ENCODE data around the gene PLXNB2. TPM values are rescaled to one million over a fixed set of nuclear protein-coding genes. Genes with fewer than 3 reads are reported as not detected.
"Not testable (repeated sequence)": the region's sequence is repeated elsewhere in the genome, so short reads cannot be mapped to it uniquely, and the experiment has no call there.

Gene PLXNB2, protein sequence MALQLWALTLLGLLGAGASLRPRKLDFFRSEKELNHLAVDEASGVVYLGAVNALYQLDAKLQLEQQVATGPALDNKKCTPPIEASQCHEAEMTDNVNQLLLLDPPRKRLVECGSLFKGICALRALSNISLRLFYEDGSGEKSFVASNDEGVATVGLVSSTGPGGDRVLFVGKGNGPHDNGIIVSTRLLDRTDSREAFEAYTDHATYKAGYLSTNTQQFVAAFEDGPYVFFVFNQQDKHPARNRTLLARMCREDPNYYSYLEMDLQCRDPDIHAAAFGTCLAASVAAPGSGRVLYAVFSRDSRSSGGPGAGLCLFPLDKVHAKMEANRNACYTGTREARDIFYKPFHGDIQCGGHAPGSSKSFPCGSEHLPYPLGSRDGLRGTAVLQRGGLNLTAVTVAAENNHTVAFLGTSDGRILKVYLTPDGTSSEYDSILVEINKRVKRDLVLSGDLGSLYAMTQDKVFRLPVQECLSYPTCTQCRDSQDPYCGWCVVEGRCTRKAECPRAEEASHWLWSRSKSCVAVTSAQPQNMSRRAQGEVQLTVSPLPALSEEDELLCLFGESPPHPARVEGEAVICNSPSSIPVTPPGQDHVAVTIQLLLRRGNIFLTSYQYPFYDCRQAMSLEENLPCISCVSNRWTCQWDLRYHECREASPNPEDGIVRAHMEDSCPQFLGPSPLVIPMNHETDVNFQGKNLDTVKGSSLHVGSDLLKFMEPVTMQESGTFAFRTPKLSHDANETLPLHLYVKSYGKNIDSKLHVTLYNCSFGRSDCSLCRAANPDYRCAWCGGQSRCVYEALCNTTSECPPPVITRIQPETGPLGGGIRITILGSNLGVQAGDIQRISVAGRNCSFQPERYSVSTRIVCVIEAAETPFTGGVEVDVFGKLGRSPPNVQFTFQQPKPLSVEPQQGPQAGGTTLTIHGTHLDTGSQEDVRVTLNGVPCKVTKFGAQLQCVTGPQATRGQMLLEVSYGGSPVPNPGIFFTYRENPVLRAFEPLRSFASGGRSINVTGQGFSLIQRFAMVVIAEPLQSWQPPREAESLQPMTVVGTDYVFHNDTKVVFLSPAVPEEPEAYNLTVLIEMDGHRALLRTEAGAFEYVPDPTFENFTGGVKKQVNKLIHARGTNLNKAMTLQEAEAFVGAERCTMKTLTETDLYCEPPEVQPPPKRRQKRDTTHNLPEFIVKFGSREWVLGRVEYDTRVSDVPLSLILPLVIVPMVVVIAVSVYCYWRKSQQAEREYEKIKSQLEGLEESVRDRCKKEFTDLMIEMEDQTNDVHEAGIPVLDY (N-terminal part only)
- total RNA-seq, result 108 TPM
- long read RNA-seq, partial matches to known transcripts, result 104 of 115 reads
- long read RNA-seq, other reads (novel, unspliced or antisense), result 11 of 115 reads

DNA sequence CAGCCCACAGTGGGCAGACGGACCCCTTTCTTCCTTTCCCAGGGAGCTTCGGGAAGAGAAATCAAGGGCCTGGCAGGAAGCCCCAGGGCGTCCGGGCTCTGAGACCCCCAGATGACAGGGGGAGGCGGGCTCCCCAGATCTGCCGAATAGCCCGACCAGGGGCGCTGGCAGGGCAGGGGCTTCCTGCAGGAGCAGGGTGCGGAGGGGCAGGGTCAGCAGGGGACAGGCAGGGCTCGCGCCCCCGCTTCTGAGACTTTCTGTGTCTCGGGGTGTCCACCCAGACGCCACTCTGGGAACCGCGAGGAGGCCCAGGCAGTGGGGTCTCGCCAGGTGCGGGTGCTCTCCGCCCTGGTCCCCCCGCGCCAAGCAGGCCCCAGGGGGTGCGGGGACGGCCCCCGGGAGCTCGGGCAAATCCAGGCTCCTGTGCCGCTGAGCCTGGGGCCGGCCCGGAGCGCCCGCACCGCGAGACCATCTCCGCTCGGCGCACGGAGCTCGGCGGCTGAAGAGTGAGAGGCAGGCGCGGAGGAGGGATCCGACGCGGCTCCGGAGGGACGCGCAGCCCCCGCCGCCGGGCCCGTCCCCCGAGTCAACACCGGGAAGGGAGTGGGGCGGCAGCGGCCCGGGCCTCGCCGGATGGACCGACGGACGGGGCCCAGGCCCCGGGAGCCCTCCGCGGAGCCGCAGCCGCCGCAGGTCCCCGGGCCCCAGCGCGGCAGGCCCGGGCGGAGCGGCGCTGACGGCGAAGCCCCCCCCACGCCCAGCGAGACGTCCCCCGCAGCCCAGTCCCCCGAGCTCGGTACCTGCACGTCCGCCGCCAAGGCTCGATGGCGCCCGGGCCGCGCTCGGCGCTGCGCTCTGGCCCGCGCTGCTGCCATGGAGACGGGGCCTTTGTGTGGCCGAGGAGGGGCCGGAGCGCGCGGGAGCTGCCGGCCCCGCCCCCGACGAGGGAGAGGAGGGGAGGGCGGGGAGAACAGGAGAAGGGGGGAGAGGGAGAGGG, at the start of gene PLXNB2:
TSS of gene PLXNB2 (minus strand) at position 894 of the 997 bp plus-strand sequence. CDS start 17,062 bp downstream, outside the sequence.
- no peak for DNase-seq (ENCODE audit: low spot score)

DNA sequence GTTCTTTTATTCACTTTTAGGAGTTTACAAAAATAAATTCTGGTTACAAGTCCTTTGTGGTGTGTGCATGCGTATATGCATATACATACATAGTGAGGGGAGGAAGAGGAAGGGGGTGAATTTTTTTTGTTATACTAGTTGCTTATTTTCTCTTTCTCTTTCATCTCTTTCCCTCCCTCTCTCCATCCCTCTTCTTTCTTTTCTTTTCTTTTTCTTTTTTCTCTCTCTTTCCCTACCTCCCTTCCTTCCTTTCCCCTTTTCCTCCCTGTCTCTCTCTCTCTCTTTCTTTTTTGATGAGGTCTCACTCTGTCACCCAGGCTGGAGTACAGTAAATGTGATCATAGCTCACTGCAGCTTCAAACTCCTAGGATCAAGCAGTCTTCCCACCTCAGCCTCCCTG, 49.8 kb upstream of the PLXNB2 start:
- DNase-seq (ENCODE audit: low spot score), result no peak

DNA sequence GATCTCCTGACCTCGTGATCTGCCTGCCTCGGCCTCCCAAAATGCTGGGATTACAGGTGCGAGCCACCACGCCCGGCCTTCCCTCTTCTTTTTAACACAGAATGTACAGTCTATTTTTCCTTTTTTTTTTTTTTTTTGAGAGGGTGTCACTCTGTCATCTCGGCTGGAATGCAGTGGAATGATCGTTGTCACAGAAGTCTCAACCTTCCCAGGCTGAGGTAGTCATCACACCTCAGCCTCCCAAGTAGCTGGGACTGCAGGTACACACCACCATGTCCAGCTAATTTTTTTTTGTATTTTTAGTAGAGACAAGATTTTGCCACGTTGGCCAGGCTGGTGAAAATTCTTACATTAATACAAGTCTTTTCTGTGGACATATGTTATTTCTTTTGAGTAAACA, 48.7 kb upstream of the PLXNB2 start:
- no peak for DNase-seq (ENCODE audit: low spot score)

DNA sequence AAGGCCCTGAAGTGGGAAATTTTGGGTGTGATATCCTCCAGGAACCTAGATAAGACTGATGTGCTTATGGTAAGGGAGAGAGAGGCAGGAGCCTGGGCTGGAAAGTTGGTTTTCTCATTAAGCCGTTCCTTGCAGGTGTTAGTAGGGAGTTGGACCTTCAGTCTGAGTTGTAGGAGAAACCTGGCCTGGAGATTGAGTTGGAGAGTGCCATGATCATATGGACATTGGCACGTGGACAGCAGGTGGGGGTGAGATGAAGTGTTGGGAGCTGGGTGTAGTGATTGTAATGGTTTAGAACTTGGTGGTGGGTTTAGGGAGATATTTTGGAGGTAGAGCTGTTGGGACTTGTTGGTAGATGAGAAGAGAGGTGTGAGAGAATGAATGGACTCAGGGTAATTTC, 40.6 kb upstream of the PLXNB2 start:
- DNase-seq (ENCODE audit: low spot score), result no peak

DNA sequence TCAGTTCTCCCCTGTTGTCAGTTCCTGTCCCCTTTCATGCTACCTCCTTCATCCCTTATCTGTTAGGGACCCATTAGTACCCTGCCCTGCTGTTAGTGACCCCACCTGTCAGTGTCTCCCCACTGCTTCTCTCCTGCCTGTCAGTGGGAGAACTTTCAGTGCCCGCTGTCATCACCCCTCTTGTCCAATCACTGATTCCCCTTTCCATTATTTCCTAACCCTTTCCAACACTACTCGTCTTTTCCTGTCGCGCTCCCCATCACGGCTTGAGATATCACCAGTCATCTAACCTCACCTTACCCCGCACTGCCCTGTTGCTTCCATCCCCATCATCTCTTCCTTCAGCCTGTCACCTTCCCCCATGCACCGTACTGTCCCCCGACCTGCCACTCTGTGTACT, 39.7 kb upstream of the PLXNB2 start:
- no peak for DNase-seq (ENCODE audit: low spot score)

DNA sequence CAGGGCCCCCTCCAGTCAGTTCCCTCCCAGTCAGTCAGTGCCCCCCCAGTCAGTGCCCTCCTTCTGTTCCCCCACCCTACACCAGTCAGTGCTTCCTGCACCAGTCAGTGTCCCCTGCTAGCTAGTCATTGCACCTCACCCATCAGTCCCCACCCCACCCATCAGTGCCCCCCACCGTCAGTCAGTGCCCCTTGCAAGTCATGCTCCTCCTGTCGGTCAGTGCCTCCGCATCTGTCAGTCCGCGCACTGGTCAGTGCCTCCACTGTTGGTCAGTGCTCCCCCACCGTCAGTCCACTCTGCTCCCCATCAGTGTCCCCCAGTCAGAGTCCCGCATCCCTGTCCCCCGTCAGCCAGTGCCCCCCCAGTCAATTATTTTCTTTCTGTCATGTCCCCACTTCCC, 39.0 kb upstream of the PLXNB2 start:
- no peak for DNase-seq (ENCODE audit: low spot score)

DNA sequence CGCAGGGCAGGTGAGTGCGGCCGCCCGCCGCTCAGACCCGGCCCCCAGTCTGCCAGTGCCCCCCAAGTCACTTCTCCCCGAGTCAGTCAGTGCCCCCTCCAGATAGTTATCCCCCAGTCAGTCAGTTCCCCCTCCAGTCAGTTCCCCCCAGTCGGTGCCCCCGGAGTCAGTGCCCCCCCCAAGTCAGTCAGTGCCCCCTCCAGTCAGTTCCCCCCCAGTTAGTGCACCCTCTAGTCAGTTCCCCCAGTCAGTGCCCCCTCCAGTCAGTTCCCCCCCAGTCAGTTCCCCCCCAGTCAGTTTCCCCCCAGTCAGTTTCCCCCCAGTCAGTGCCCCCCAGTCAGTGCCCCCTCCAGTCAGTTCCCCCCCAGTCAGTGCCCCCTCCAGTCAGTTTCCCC, 36.1 kb upstream of the PLXNB2 start:
- DNase-seq (ENCODE audit: low spot score), result no peak

DNA sequence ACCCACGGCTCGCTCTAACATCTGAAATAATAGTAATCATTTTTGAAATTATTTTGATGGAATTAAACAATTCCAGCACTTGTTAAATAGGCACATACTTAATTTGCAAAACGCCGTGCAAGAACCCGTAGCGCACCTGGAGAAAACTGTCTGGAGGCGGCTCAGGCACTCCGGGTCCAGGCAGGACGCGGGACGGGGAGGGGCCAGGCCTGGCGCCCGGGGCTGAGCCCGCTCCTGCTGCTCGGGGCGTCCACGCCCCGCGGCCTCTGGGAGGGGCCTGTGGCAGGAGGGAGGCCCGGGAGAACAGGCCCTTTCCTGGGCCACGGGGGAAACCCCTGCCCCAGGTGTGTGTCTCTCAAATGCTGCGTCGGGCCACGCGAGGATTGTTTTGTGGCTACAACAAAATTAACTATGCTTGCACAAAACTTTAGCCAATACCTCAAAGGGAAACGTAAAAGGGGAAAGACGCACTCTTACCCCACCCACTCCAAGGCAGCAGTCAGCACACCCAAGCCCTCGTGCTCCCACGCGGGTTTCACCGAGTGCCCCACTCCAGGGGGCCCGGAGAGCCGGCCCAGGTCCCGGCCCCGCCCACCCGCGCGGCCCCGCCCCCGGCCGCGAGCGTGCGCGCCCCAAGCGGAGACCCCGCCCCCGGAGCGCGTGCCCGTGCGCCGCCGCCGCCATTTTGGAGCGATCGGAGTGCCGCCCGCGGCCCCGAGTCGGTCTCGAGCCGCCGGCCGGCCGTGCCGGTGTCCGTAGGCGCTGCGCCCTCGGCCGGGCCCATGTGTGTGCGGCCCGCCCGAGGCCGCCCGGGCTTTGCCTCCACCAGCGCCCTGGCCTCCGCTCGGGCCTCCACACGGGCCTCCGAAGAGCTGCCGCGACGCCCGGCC, 35.5 kb upstream of the PLXNB2 start, which contains the start of gene PPP6R2:
TSS of gene PPP6R2 (plus strand) at position 677 of the 890 bp plus-strand sequence. CDS start 50,582 bp downstream, outside the sequence.
- DNase-seq (ENCODE audit: low spot score), result peak; percentile 95

DNA sequence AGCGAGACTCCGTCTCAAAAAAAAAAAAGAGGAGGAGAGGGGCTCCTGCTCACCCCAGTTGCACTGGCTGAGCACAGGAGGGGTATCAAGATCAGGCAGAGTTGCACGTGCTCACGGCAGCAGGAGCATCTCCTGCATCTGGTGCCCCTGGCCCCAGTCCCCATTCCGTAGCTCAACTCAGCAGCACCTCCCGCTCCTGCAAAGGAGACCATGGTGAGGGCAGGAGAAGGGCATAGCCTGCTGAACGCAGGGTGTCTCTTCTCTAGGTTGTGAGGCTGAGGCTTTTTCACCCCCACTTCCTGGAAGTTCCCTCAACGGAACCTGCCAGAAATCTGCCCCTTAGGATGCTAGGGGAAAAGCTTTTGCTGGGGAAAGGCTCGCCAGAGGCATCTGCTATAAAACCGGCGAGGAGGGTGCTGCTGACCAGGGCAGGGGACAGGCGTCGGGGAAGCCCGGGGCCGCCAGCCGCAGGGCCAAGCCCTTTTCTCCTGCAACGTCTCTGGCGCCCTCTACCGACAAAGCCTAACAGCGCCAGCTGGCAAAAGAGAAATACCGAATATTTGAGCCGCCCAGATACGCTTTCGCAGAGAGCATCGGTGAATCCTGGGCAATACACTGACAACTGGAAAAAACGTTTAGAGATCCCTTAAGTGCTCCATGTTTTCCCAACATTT, 34.7 kb upstream of the PLXNB2 start:
- peak; percentile 93 for DNase-seq (ENCODE audit: low spot score)

DNA sequence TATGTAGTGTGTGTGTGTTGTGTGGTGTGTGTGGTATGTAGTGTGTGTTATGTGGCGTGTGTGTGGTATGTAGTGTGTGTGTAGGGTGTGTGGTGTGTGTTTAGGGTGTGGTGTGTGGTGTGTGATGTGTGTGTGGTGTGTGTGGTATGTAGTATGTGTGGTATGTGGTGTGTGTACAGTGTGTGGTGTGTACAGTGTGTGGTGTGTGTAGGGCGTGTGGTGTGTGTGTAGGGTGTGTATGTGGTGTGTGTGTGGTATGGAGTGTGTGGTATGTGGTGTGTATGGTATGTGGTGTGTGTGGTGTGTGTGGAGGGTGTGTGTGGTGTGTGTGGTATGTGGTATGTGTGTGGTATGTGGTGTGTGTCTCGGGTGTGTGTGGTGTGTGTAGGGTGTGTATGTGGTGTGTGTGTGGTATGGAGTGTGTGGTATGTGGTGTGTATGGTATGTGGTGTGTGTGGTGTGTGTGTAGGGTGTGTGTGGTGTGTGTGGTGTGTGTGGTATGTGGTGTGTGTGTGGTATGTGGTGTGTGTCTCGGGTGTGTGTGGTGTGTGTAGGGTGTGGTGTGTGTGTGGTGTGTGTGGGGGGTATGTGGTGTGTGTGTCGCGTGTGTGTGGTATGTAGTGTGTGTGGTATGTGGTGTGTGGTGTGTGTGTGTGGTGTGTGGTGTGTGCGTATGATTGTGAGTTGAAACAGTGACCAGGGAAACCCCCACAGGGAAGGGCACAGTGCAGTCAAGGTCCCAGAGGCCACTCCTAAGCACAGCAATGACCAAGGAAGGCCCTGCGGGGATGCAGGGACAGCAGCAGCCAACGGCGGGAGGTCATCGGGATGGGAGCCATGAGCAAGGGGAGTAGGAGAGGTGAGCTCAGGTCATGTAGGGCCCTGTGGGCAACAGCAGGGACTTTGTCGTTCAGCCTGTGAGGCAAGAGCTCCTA, 32.8 kb upstream of the PLXNB2 start:
- no peak for DNase-seq (ENCODE audit: low spot score)

DNA sequence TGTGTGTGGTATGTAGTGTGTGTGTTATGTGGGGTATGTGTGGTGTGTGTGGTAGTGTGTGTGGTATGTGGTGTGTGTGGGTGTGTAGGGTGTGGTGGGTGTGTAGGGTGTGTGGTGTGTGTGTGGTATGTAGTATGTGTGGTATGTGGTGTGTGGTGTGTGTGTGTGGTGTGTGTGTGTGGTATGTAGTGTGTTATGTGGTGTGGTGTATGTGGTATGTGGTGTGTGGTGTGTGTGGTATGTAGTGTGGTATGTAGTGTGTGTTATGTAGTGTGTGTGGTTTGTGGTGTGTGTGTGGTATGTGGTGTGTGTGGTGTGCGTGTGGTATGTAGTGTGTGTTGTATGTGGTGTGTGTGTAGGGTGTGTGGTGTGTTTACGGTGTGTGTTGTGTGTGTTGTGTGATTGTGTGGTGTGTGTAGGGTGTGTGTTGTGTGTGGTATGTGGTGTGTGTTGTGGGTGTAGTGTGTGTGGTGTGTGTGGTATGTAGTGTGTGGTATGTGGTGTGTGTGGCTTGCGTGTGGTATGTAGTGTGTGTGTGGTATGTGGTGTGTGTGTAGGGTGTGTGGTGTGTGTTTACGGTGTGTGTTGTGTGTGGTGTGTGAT, 31.5 kb upstream of the PLXNB2 start:
- DNase-seq (ENCODE audit: low spot score), result no peak

DNA sequence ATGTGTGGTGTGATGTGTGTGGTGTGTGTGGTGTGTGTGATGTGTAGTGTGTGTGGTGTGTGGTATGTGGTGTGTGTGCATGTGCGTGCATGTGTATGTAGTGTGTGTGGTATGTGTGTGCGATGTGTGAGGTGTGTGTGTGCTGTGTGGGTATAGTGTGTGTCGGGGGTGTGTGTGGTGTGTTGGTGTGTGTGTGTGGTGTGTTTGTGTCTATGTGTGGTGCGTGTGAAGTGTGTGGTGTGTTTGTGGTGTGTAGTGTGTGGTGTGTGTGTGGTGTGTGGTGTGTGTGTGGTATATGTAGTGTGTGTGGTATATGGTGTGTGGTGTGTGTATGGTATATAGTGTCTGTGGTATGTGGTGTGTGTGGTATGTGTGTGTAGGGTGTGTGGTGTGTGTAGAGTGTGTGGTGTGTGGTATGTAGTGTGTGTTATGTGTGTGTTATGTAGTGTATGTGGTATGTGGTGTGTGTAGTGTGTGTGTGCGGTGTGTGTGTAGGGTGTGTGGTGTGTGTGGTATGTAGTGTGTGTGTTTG, 30.7 kb upstream of the PLXNB2 start:
- no peak for DNase-seq (ENCODE audit: low spot score)

DNA sequence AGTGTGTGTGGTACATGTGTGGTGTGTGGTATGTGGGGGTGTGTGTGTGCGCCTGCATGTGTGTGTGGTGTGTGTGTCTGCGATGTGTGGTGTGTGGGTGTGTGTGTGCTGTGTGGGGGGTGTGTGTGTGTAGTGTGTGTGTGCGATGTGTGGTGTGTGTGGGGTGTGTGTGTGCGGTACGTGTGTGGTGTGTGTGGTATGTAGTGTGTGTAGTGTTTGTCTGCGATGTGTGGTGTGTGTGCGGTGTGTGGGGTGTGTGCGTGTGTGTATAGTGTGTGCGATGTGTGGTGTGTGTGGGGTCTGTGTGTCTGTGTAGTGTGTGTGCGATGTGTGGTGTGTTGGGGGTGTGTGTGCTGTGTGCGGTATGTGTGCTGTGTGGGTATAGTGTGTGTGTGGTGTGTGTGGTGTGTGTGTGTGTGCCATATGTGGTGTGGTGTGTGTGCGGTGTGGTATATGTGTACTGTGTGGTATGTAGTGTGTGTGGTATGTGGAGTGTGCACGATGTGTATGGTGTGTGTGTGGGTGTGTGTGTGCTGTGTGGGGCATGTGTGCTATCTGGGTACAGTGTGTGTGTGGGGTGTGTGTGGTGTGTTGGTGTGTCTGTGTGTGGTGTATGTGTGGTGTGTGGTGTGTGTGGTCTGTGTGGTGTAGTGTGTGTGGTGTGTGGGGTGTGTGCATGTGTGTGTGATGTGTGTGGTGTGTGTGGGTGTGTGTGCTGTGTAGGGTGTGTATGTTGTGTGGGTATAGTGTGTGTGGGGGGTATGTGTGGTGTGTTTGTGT, 30.0 kb upstream of the PLXNB2 start:
- DNase-seq (ENCODE audit: low spot score), result no peak

DNA sequence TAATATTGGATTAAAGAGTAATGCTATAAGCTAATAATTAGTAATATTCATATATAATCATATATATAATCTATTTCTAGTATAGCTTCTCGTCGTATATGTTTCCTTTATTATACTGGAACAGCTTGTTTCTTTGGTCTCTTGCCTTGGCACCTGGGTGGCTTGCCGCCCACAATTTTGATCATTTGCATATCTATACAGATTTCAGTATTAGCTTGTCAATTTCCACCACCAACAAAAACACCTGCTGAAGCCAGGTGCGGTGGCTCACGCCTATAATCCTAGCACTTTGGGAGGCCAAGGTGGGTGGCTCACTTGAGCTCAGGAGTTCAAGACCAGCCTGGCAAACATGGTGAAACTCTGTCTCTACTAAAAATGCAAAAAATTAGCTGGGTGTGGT, 27.0 kb upstream of the PLXNB2 start:
- DNase-seq (ENCODE audit: low spot score), result not testable (repeated sequence)

DNA sequence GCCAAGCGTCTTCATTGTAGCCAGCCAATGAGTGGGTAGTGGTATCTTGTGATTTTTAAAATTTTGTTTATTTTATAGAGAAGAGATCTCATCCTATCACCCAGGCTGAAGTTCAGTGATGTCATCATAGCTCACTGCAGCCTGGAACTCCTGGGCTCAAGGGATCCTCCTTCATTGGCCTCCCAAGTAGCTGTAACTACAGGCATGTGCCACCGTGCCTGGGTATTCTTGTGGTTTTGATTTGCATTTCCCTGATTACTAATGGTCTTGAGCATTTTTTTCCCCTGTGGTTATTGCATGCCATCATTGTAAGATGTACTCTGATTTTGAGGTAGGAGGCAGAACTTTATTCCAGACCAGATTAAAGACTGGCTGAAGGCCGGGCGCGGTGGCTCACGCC, 21.8 kb upstream of the PLXNB2 start:
- no peak for DNase-seq (ENCODE audit: low spot score)

DNA sequence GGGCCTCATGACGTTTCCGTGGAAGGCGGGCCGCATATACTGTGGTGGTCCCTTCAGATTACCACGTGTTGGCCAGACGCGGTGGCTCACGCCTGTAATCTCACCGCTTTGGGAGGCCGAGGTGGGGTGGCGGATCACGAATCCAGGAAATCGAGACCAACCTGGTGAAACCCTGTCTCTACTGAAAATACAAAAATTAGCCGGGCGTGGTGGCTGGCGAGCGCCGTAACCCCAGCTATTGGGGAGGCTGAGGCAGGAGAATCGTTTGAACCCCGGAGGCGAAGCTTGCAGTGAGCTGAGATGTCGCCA, 20.2 kb upstream of the PLXNB2 start:
- no peak for DNase-seq (ENCODE audit: low spot score)
